Uterus (tissue), 4 donors: ENCODE data around the gene SH3GL3. TPM values are rescaled to one million over a fixed set of nuclear protein-coding genes. Genes with fewer than 3 reads are reported as not detected.

Experiments
- DNase-seq, 2 donors: peaks; one replicate each; pipeline ENCODE4 v3.0.0-alpha.2; 2019 to 2020
- H3K27ac ChIP-seq, 2 donors: fragments of 200-600 bp; sonication (generic); 1 replicate in 1 of 2; 2 replicates in 1 of 2; pipeline ENCODE4 v1.5.1; 2016 to 2018
- H3K27me3 ChIP-seq, 2 donors: fragments of 200-600 bp; sonication (generic); one replicate each; pipeline ENCODE4 v1.5.1; 2018 to 2019; ENCODE audit warnings: control low read depth in 1 of 2
- H3K36me3 ChIP-seq, 2 donors: fragments of 200-600 bp; sonication (generic); one replicate each; pipeline ENCODE4 v1.5.1; 2019; ENCODE audit warnings: control low read depth in 1 of 2
- H3K4me1 ChIP-seq, 2 donors: fragments of 200-600 bp; sonication (generic); one replicate each; pipeline ENCODE4 v1.5.1; 2018 to 2019; ENCODE audit warnings: control low read depth in 1 of 2
- H3K4me3 ChIP-seq, 2 donors: fragments of 200-600 bp; sonication (generic); 1 replicate in 1 of 2; 2 replicates in 1 of 2; pipeline ENCODE4 v1.5.1; 2018 to 2019; ENCODE audit warnings: mild to moderate bottlenecking in 1 of 2
- H3K9me3 ChIP-seq, 2 donors: fragments of 200-600 bp; sonication (generic); one replicate each; pipeline ENCODE4 v1.5.1; 2019; ENCODE audit warnings: control low read depth in 1 of 2
- POLR2A ChIP-seq, 2 donors: fragments of 450-650 bp; IDR thresholded peaks; one replicate each; pipeline ENCODE4 v1.6.1; 2016; ENCODE audit warnings: antibody characterized with exemption in 2 of 2, mild to moderate bottlenecking in 1 of 2, moderate library complexity in 1 of 2
- intact Hi-C: fragments of 100-400 bp; cut with DNase I; formaldehyde crosslinking; loops from one replicate; pipeline ENCODE4 v1.15.1; 2023; ENCODE audit warnings: low total_unique reads
- total RNA-seq, 4 donors: library from RNA; depleted of rRNA in 3 of 4; stranded (reverse); fragments of >200 nt in 3 of 4; gene quantifications; one replicate each; pipeline versions ENCODE4 v1.1.0 to v1.2.4, GENCODE V29; 2014 to 2023
- TF ChIP-seq, protein P1 (sequence below), 4 experiments: fragments of 200-600 bp in 2 of 4; fragments of 450-650 bp in 2 of 4; sonication (generic) in 2 of 4; IDR thresholded peaks; one replicate each; pipeline ENCODE4 v1.5.1; 2016 to 2019; ENCODE audit warnings: antibody characterized with exemption in 4 of 4, mild to moderate bottlenecking in 2 of 4, moderate library complexity in 1 of 4
- donor health status: DM: yes; HTN: yes; CAD: no.

SH3GL3 gene
- total RNA-seq, 4 donors from 2014 or later: 1.2 to 11.8 (median 2.0) TPM; not detected in 1

DNA sequence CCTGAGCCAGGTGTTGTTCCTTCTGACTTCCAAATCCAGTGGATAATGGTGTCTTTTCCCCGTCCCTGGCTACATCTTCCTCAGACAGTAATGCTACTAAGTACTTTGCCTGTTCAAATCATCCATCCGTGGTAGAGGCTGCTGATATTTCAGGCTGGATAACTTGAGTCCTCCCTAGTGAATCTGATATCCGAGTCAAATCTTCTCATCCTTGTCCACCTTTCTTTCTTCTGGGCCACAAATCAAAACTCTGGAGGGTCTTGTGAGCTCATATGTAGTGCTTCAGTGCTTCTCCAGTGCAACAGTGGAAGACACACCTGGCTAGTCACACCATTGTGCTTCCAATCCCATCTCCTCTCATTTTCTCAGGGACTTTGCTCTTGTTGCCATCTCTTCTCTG lies 11.2 kb downstream of the SH3GL3 start:
- H3K9me3 ChIP-seq: no peaks in the 10 kb centered on the region
- H3K4me1 ChIP-seq: no peaks in the 10 kb centered on the region
- no peak for DNase-seq
- no peak overlapping the region for H3K27ac ChIP-seq
- no peak overlapping the region for H3K4me3 ChIP-seq
- intact Hi-C loops: no loop called here
- TF ChIP-seq, protein P1, sequence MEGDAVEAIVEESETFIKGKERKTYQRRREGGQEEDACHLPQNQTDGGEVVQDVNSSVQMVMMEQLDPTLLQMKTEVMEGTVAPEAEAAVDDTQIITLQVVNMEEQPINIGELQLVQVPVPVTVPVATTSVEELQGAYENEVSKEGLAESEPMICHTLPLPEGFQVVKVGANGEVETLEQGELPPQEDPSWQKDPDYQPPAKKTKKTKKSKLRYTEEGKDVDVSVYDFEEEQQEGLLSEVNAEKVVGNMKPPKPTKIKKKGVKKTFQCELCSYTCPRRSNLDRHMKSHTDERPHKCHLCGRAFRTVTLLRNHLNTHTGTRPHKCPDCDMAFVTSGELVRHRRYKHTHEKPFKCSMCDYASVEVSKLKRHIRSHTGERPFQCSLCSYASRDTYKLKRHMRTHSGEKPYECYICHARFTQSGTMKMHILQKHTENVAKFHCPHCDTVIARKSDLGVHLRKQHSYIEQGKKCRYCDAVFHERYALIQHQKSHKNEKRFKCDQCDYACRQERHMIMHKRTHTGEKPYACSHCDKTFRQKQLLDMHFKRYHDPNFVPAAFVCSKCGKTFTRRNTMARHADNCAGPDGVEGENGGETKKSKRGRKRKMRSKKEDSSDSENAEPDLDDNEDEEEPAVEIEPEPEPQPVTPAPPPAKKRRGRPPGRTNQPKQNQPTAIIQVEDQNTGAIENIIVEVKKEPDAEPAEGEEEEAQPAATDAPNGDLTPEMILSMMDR (IDR thresholded peaks at IDR 0.05): no peak
- no peak for TF ChIP-seq POLR2A (IDR thresholded peaks at IDR 0.05)
- no peaks in the 10 kb centered on the region for H3K27me3 ChIP-seq
- no peaks in the 10 kb centered on the region for H3K36me3 ChIP-seq

DNA sequence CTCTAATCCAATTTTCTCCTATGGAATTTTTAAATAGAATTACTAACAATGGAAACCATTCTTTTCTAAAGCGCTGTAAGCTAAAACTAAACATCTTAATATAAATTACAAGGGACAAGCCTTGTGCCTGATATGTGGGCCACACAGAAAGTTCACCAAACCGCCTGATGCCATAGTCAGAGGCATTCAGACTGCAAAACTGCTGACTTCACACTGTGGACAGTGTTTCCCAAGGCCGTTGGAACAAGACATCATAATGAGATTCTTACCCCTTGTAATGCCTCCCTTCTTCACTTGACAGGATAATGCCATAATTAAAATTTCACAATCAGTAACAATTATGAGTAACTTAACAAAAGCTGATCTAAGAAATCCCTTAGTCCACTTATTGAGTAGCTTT lies 14.9 kb downstream of the SH3GL3 start:
- Histone ChIP-seq H3K9me3 (no peaks in the 10 kb centered on the region), H3K27ac (no peak overlapping the region), H3K4me1 (no peaks in the 10 kb centered on the region), H3K27me3 (no peaks in the 10 kb centered on the region), H3K36me3 (no peaks in the 10 kb centered on the region), H3K4me3 (no peak overlapping the region)
- TF ChIP-seq, protein P1 (IDR thresholded peaks at IDR 0.05): no peak
- no peak for TF ChIP-seq POLR2A (IDR thresholded peaks at IDR 0.05)
- intact Hi-C loops: no loop called here
- no peak for DNase-seq

DNA sequence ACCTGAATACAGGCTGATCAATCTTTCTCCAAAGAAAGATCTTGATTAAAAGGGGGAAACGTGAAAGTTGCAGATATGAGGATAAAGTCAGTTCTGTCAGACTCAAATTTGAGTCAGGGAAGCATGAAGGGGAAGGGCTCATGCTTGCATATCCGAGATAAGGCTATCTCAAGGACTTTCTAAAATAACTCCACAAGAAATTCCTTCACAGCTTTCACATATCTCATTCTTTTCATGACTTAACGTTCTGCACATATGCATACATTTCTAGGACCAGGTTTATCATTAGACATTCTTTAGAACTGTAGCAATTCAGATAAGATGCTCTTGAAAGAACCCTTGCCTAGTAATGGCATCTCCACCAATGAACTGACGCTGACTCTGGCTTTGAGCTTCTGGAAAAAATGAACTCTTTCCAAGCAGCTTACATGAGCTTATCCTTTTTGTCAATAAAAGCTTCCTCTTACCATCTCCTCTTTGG lies 15.9 kb downstream of the SH3GL3 start:
- Histone ChIP-seq H3K27ac (no peak overlapping the region), H3K36me3 (no peaks in the 10 kb centered on the region), H3K27me3 (no peaks in the 10 kb centered on the region), H3K4me3 (no peak overlapping the region), H3K4me1 (no peaks in the 10 kb centered on the region), H3K9me3 (no peaks in the 10 kb centered on the region)
- no peak for DNase-seq
- intact Hi-C loops: no loop called here
- TF ChIP-seq, protein P1 (IDR thresholded peaks at IDR 0.05): no peak
- TF ChIP-seq POLR2A (IDR thresholded peaks at IDR 0.05): no peak

DNA sequence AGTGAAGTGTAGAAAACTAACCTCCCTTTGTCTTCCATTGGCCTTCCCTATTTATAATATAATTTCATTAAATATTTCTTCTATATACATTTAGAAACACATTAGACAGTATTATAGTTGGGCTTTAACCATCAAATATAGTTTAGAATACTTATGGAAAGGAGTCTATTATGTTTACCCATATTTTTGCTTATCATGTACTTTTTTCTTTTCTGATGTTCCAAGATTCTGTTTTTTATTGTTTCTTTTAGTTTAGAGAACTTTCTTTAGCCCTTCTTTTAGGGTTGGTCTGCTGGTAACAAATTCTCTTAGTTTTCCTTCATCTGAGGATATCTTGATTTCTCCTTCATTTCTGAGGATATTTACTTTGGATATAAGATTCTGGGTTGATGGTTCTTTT lies 23.7 kb downstream of the SH3GL3 start:
- Histone ChIP-seq H3K4me1 (no peaks in the 10 kb centered on the region), H3K27ac (no peak overlapping the region), H3K27me3 (no peaks in the 10 kb centered on the region), H3K36me3 (no peaks in the 10 kb centered on the region), H3K4me3 (no peak overlapping the region), H3K9me3 (no peaks in the 10 kb centered on the region)
- DNase-seq: no peak
- TF ChIP-seq POLR2A (IDR thresholded peaks at IDR 0.05): no peak
- TF ChIP-seq, protein P1 (IDR thresholded peaks at IDR 0.05): no peak
- intact Hi-C loops: no loop called here

DNA sequence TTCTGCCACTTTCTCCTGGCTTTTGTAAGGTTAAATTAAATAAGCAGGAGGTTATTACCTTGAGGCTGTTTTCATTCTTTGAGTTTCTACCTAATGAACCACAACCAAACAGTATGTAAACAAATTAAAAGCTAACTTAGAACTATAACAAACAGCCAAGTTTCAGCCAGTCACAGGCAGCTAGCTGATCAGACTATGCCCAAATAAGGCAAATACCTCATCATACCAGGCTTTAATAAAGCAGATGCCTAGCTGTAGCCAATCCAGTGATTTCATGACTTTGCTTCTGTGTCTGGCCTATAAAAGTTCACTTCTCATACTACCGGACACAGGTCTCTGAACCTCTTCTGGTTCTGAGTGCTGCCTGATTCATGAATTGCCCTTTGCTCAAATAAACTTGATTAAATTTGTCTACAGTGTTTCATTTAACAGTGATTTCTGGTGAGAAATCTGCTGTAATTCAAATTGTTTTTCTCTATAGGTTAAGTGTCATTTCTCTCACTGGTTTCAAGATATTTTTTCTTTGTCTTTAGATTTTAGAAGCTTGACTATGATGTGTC lies 24.2 kb downstream of the SH3GL3 start:
- H3K27me3 ChIP-seq: no peaks in the 10 kb centered on the region
- H3K27ac ChIP-seq: no peak overlapping the region
- H3K9me3 ChIP-seq: no peaks in the 10 kb centered on the region
- H3K4me3 ChIP-seq: no peak overlapping the region
- TF ChIP-seq, protein P1 (IDR thresholded peaks at IDR 0.05): no peak
- TF ChIP-seq POLR2A (IDR thresholded peaks at IDR 0.05): no peak
- no peaks in the 10 kb centered on the region for H3K4me1 ChIP-seq
- intact Hi-C loops: no loop called here
- no peak for DNase-seq
- no peaks in the 10 kb centered on the region for H3K36me3 ChIP-seq
